Measurements from ENCODE around the gene KRTAP10-7.
"Not testable (repeated sequence)": the region's sequence is repeated elsewhere in the genome, so short reads cannot be mapped to it uniquely, and the experiment has no call there.

Gene KRTAP10-7

GRCh38 chr21:44599264-44600029, 950 bp upstream of the KRTAP10-7 start:
- DNase-seq: no peak
- ChIA-PET POLR2A (no interaction called here), CTCF (no interaction called here)
- Histone ChIP-seq H3K4me1 (ENCODE audit: control extremely low read depth in 1 of 4, control insufficient read depth in 4 of 4, insufficient read depth in 4 of 4, low read length in 3 of 4) (no peaks in the 10 kb centered on the region), H3K27me3 (replicated peaks in 2 of 5; ENCODE audit: control insufficient read depth in 4 of 5, insufficient read depth in 5 of 5, low read length in 4 of 5) (peaks cover 0 to 17% (median 5%) of the 10 kb centered on the region in 5 experiments), H3K4me3 (ENCODE audit: control insufficient read depth in 1 of 7, extremely low read depth in 1 of 7, insufficient read depth in 4 of 7, low read depth in 2 of 7, low read length in 6 of 7) (no peak overlapping the region), H3K9me3 (ENCODE audit: control extremely low read depth in 1 of 5, control insufficient read depth in 4 of 5, insufficient read depth in 2 of 5, low read depth in 1 of 5, low read length in 4 of 5) (peaks cover 0 to 9% (median 1%) of the 10 kb centered on the region in 5 experiments), H3K36me3 (ENCODE audit: control insufficient read depth in 4 of 4, insufficient read depth in 4 of 4, low read length in 3 of 4) (no peaks in the 10 kb centered on the region), H3K27ac (ENCODE audit: insufficient read depth in 1 of 2, low read depth in 1 of 2, low read length in 2 of 2, poor library complexity in 1 of 2, severe bottlenecking in 2 of 2) (no peak overlapping the region)
- WGBS (ENCODE audit: insufficient coverage): 93% methylated on average over 5 of the region's 8 CpGs

- peaks cover 0 to 13% (median 3%) of the 10 kb centered on the region in 5 experiments for H3K9me3 ChIP-seq (ENCODE audit: control extremely low read depth in 1 of 5, control insufficient read depth in 4 of 5, insufficient read depth in 2 of 5, low read depth in 1 of 5, low read length in 4 of 5)
- WGBS (ENCODE audit: insufficient coverage): 90% methylated on average over 9 of the region's 10 CpGs
- DNase-seq; POLR2A ChIA-PET; H3K27ac ChIP-seq (ENCODE audit: insufficient read depth in 1 of 2, low read depth in 1 of 2, low read length in 2 of 2, poor library complexity in 1 of 2, severe bottlenecking in 2 of 2); H3K36me3 ChIP-seq (ENCODE audit: control insufficient read depth in 4 of 4, insufficient read depth in 4 of 4, low read length in 3 of 4); H3K4me1 ChIP-seq (ENCODE audit: control extremely low read depth in 1 of 4, control insufficient read depth in 4 of 4, insufficient read depth in 4 of 4, low read length in 3 of 4); CTCF ChIA-PET; H3K4me3 ChIP-seq (ENCODE audit: control insufficient read depth in 1 of 7, extremely low read depth in 1 of 7, insufficient read depth in 4 of 7, low read depth in 2 of 7, low read length in 6 of 7): not testable (repeated sequence)
- H3K27me3 ChIP-seq (replicated peaks in 2 of 5; ENCODE audit: control insufficient read depth in 4 of 5, insufficient read depth in 5 of 5, low read length in 4 of 5): peaks cover 0 to 19% (median 6%) of the 10 kb centered on the region in 5 experiments
These were observed 694 bp downstream of the KRTAP10-7 start for GRCh38 chr21:44601091-44601490.

- ChIA-PET POLR2A (no interaction called here), CTCF (no interaction called here)
- no peaks in the 10 kb centered on the region for H3K36me3 ChIP-seq (ENCODE audit: control insufficient read depth in 4 of 4, insufficient read depth in 4 of 4, low read length in 3 of 4)
- no peaks in the 10 kb centered on the region for H3K4me1 ChIP-seq (ENCODE audit: control extremely low read depth in 1 of 4, control insufficient read depth in 4 of 4, insufficient read depth in 4 of 4, low read length in 3 of 4)
- no peak overlapping the region for H3K27ac ChIP-seq (ENCODE audit: insufficient read depth in 1 of 2, low read depth in 1 of 2, low read length in 2 of 2, poor library complexity in 1 of 2, severe bottlenecking in 2 of 2)
- peaks cover 0 to 19% (median 5%) of the 10 kb centered on the region in 5 experiments for H3K27me3 ChIP-seq (replicated peaks in 2 of 5; ENCODE audit: control insufficient read depth in 4 of 5, insufficient read depth in 5 of 5, low read length in 4 of 5)
- WGBS (ENCODE audit: insufficient coverage): 89% methylated on average over 18 of the region's 23 CpGs
- DNase-seq: no peak
- H3K4me3 ChIP-seq (ENCODE audit: control insufficient read depth in 1 of 7, extremely low read depth in 1 of 7, insufficient read depth in 4 of 7, low read depth in 2 of 7, low read length in 6 of 7): no peak overlapping the region
- H3K9me3 ChIP-seq (ENCODE audit: control extremely low read depth in 1 of 5, control insufficient read depth in 4 of 5, insufficient read depth in 2 of 5, low read depth in 1 of 5, low read length in 4 of 5): peaks cover 0 to 15% (median 3%) of the 10 kb centered on the region in 5 experiments
These were observed 1.4 kb downstream of the KRTAP10-7 start for GRCh38 chr21:44601596-44602462.

- H3K27me3 ChIP-seq (replicated peaks in 2 of 5; ENCODE audit: control insufficient read depth in 4 of 5, insufficient read depth in 5 of 5, low read length in 4 of 5): peaks cover 0 to 19% (median 5%) of the 10 kb centered on the region in 5 experiments
- H3K4me1 ChIP-seq (ENCODE audit: control extremely low read depth in 1 of 4, control insufficient read depth in 4 of 4, insufficient read depth in 4 of 4, low read length in 3 of 4): no peaks in the 10 kb centered on the region
- H3K27ac ChIP-seq (ENCODE audit: insufficient read depth in 1 of 2, low read depth in 1 of 2, low read length in 2 of 2, poor library complexity in 1 of 2, severe bottlenecking in 2 of 2): no peak overlapping the region
- no peak for DNase-seq
- peaks cover 0 to 15% (median 3%) of the 10 kb centered on the region in 5 experiments for H3K9me3 ChIP-seq (ENCODE audit: control extremely low read depth in 1 of 5, control insufficient read depth in 4 of 5, insufficient read depth in 2 of 5, low read depth in 1 of 5, low read length in 4 of 5)
- 92% methylated on average over 20 of the region's 21 CpGs for WGBS (ENCODE audit: insufficient coverage)
- ChIA-PET CTCF (no interaction called here), POLR2A (no interaction called here)
- H3K36me3 ChIP-seq (ENCODE audit: control insufficient read depth in 4 of 4, insufficient read depth in 4 of 4, low read length in 3 of 4): no peaks in the 10 kb centered on the region
- H3K4me3 ChIP-seq (ENCODE audit: control insufficient read depth in 1 of 7, extremely low read depth in 1 of 7, insufficient read depth in 4 of 7, low read depth in 2 of 7, low read length in 6 of 7): no peak overlapping the region
These were observed 2.1 kb downstream of the KRTAP10-7 start for GRCh38 chr21:44602463-44602850.

- 57% methylated on average over 14 of the region's 17 CpGs for WGBS (ENCODE audit: insufficient coverage)
- H3K27me3 ChIP-seq (replicated peaks in 2 of 5; ENCODE audit: control insufficient read depth in 4 of 5, insufficient read depth in 5 of 5, low read length in 4 of 5): peaks cover 0 to 16% (median 5%) of the 10 kb centered on the region in 5 experiments
- no peak overlapping the region for H3K27ac ChIP-seq (ENCODE audit: insufficient read depth in 1 of 2, low read depth in 1 of 2, low read length in 2 of 2, poor library complexity in 1 of 2, severe bottlenecking in 2 of 2)
- DNase-seq: no peak
- peaks cover 0 to 15% (median 3%) of the 10 kb centered on the region in 5 experiments for H3K9me3 ChIP-seq (ENCODE audit: control extremely low read depth in 1 of 5, control insufficient read depth in 4 of 5, insufficient read depth in 2 of 5, low read depth in 1 of 5, low read length in 4 of 5)
- no peaks in the 10 kb centered on the region for H3K4me1 ChIP-seq (ENCODE audit: control extremely low read depth in 1 of 4, control insufficient read depth in 4 of 4, insufficient read depth in 4 of 4, low read length in 3 of 4)
- no peak overlapping the region for H3K4me3 ChIP-seq (ENCODE audit: control insufficient read depth in 1 of 7, extremely low read depth in 1 of 7, insufficient read depth in 4 of 7, low read depth in 2 of 7, low read length in 6 of 7)
- ChIA-PET CTCF (no interaction called here), POLR2A (no interaction called here)
- no peaks in the 10 kb centered on the region for H3K36me3 ChIP-seq (ENCODE audit: control insufficient read depth in 4 of 4, insufficient read depth in 4 of 4, low read length in 3 of 4)
These were observed 2.9 kb downstream of the KRTAP10-7 start for GRCh38 chr21:44603109-44603875.

GRCh38 chr21:44603911-44604310, 3.5 kb downstream of the KRTAP10-7 start:
- H3K36me3 ChIP-seq (ENCODE audit: control insufficient read depth in 4 of 4, insufficient read depth in 4 of 4, low read length in 3 of 4): no peaks in the 10 kb centered on the region
- 94% methylated on average over 5 of the region's 8 CpGs for WGBS (ENCODE audit: insufficient coverage)
- peaks cover 0 to 15% (median 3%) of the 10 kb centered on the region in 5 experiments for H3K9me3 ChIP-seq (ENCODE audit: control extremely low read depth in 1 of 5, control insufficient read depth in 4 of 5, insufficient read depth in 2 of 5, low read depth in 1 of 5, low read length in 4 of 5)
- H3K27me3 ChIP-seq (replicated peaks in 2 of 5; ENCODE audit: control insufficient read depth in 4 of 5, insufficient read depth in 5 of 5, low read length in 4 of 5): peaks cover 0 to 16% (median 5%) of the 10 kb centered on the region in 5 experiments
- no peak overlapping the region for H3K27ac ChIP-seq (ENCODE audit: insufficient read depth in 1 of 2, low read depth in 1 of 2, low read length in 2 of 2, poor library complexity in 1 of 2, severe bottlenecking in 2 of 2)
- no peak for DNase-seq
- POLR2A ChIA-PET: no interaction called here
- CTCF ChIA-PET: no interaction called here
- no peak overlapping the region for H3K4me3 ChIP-seq (ENCODE audit: control insufficient read depth in 1 of 7, extremely low read depth in 1 of 7, insufficient read depth in 4 of 7, low read depth in 2 of 7, low read length in 6 of 7)
- H3K4me1 ChIP-seq (ENCODE audit: control extremely low read depth in 1 of 4, control insufficient read depth in 4 of 4, insufficient read depth in 4 of 4, low read length in 3 of 4): no peaks in the 10 kb centered on the region

Data from common myeloid progenitor, CD34-positive (primary cell).